Astrocyte (in vitro differentiated cells and primary cell): ENCODE data around the gene TOMM22. TPM values are rescaled to one million over a fixed set of nuclear protein-coding genes. Genes with fewer than 3 reads are reported as not detected.

ENCODE experiments used
- DNase-seq: peaks from one replicate; pipeline ENCODE4 v3.0.0-alpha.2; 2010; ENCODE audit warnings: low read depth
- FAIRE-seq: peaks from 2 replicates; lab custom pipeline; 2011; peaks lifted over from hg19 to GRCh38; lab: Jason Lieb, UNC
- H2AFZ ChIP-seq: 2 replicates; pipeline ENCODE4 v1.6.0; 2012; ENCODE audit warnings: low read depth, low read length, inconsistent platforms
- H3K27ac ChIP-seq: 2 replicates; pipeline ENCODE4 v1.5.1; 2011; ENCODE audit warnings: low read depth, low read length, inconsistent platforms
- H3K27me3 ChIP-seq: 2 replicates; pipeline ENCODE4 v1.6.0; 2011; ENCODE audit warnings: low read length, inconsistent platforms; ENCODE audit not compliant: insufficient read depth
- H3K36me3 ChIP-seq: 2 replicates; pipeline ENCODE4 v1.5.1; 2011; ENCODE audit warnings: low read length, inconsistent platforms; ENCODE audit not compliant: insufficient read depth
- H3K4me1 ChIP-seq: 2 replicates; pipeline ENCODE4 v1.5.1; 2011; ENCODE audit warnings: low read length, inconsistent platforms; ENCODE audit not compliant: insufficient read depth
- H3K4me2 ChIP-seq: 2 replicates; pipeline ENCODE4 v1.6.0; 2012; ENCODE audit warnings: low read length, inconsistent platforms
- H3K4me3 ChIP-seq: 2 replicates; pipeline ENCODE4 v1.5.1; 2011; ENCODE audit warnings: low read depth, mild to moderate bottlenecking, low read length, inconsistent platforms; ENCODE audit not compliant: insufficient read depth
- H3K79me2 ChIP-seq: 2 replicates; pipeline ENCODE4 v1.6.0; 2012; ENCODE audit warnings: mild to moderate bottlenecking, low read length, inconsistent platforms; ENCODE audit not compliant: insufficient read depth
- H3K9ac ChIP-seq: 2 replicates; pipeline ENCODE4 v1.6.0; 2012; ENCODE audit warnings: mild to moderate bottlenecking, low read length, inconsistent platforms
- H3K9me3 ChIP-seq: 2 replicates; pipeline ENCODE4 v1.5.1; 2012; ENCODE audit warnings: low read depth, mild to moderate bottlenecking, low read length, inconsistent platforms; ENCODE audit not compliant: insufficient read depth
- H4K20me1 ChIP-seq: 2 replicates; pipeline ENCODE4 v1.6.0; 2012; ENCODE audit warnings: low read length, inconsistent platforms; ENCODE audit not compliant: insufficient read depth
- H3K27ac Mint-ChIP-seq: one replicate; pipeline ENCODE4 v1.8.0; 2021; ENCODE audit warnings: mild to moderate bottlenecking, mixed read lengths; ENCODE audit not compliant: unreplicated experiment
- H3K27me3 Mint-ChIP-seq: one replicate; pipeline ENCODE4 v1.8.0; 2021; ENCODE audit warnings: low read depth, mixed read lengths; ENCODE audit not compliant: unreplicated experiment
- H3K36me3 Mint-ChIP-seq: one replicate; pipeline ENCODE4 v1.8.0; 2021; ENCODE audit warnings: low read depth, mixed read lengths; ENCODE audit not compliant: unreplicated experiment
- H3K4me1 Mint-ChIP-seq: one replicate; pipeline ENCODE4 v1.8.0; 2021; ENCODE audit warnings: low read depth, mixed read lengths; ENCODE audit not compliant: unreplicated experiment
- H3K4me3 Mint-ChIP-seq: one replicate; pipeline ENCODE4 v1.8.0; 2021; ENCODE audit warnings: mild to moderate bottlenecking, moderate library complexity, mixed read lengths; ENCODE audit not compliant: unreplicated experiment
- H3K9me3 Mint-ChIP-seq: one replicate; pipeline ENCODE4 v1.8.0; 2021; ENCODE audit warnings: mild to moderate bottlenecking, mixed read lengths; ENCODE audit not compliant: unreplicated experiment
- EZH2 ChIP-seq: IDR thresholded peaks from 2 replicates; pipeline ENCODE4 v1.6.1; 2012; ENCODE audit warnings: mild to moderate bottlenecking, low read length, inconsistent platforms; ENCODE audit not compliant: insufficient read depth
- total RNA-seq: library from RNA; stranded (reverse); gene quantifications from 2 replicates; pipeline ENCODE4 v1.2.1, GENCODE V29; 2021
- TF ChIP-seq, protein P1 (sequence below): IDR thresholded peaks from 2 replicates; pipeline ENCODE4 v1.5.1; 2011; ENCODE audit warnings: low read depth, mild to moderate bottlenecking, inconsistent platforms, low read length, moderate library complexity; ENCODE audit not compliant: insufficient read depth

Gene TOMM22
- total RNA-seq, 1 donor from 2014 or later, result 77.8 TPM

DNA sequence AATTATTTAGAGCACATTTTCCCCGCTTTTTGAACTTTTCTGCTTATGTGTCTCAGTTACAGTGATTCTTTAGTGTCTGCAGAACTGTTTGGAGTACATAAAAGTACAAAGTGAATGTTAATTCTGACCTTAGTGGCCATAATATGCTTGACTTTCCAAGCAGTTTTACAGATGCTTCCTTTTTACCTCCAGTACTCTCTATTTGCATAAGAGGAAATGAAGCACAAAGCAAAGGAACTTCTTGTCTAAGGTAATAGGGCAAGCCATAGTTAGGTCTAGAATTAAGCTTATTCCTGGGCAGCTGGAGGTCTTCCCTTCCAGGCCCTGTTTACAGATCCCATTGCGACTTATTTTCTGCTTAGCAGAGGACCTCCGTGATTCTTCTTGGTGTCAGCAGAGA, 27.5 kb downstream of the TOMM22 start:
- H3K79me2 ChIP-seq, result peaks cover 85% of the 10 kb centered on the region
- H3K9me3 Mint-ChIP-seq, result no peaks in the 10 kb centered on the region
- no peak overlapping the region for H2AFZ ChIP-seq
- H3K27ac ChIP-seq, result no peak overlapping the region
- TF ChIP-seq, protein P1, sequence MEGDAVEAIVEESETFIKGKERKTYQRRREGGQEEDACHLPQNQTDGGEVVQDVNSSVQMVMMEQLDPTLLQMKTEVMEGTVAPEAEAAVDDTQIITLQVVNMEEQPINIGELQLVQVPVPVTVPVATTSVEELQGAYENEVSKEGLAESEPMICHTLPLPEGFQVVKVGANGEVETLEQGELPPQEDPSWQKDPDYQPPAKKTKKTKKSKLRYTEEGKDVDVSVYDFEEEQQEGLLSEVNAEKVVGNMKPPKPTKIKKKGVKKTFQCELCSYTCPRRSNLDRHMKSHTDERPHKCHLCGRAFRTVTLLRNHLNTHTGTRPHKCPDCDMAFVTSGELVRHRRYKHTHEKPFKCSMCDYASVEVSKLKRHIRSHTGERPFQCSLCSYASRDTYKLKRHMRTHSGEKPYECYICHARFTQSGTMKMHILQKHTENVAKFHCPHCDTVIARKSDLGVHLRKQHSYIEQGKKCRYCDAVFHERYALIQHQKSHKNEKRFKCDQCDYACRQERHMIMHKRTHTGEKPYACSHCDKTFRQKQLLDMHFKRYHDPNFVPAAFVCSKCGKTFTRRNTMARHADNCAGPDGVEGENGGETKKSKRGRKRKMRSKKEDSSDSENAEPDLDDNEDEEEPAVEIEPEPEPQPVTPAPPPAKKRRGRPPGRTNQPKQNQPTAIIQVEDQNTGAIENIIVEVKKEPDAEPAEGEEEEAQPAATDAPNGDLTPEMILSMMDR, result no peak
- no peak for TF ChIP-seq EZH2
- H3K4me1 Mint-ChIP-seq, result peaks cover 45% of the 10 kb centered on the region
- H3K36me3 ChIP-seq, result peaks cover 3% of the 10 kb centered on the region
- H3K4me2 ChIP-seq, result no peak overlapping the region
- DNase-seq (no peak), FAIRE-seq (no peak)
- peaks cover 77% of the 10 kb centered on the region for H4K20me1 ChIP-seq
- H3K27ac Mint-ChIP-seq, result no peak overlapping the region
- no peak overlapping the region for H3K9ac ChIP-seq
- no peak overlapping the region for H3K4me3 ChIP-seq
- peaks cover 20% of the 10 kb centered on the region for H3K4me1 ChIP-seq
- H3K36me3 Mint-ChIP-seq, result peaks cover 24% of the 10 kb centered on the region
- no peaks in the 10 kb centered on the region for H3K27me3 Mint-ChIP-seq
- no peaks in the 10 kb centered on the region for H3K9me3 ChIP-seq
- H3K27me3 ChIP-seq, result no peaks in the 10 kb centered on the region
- H3K4me3 Mint-ChIP-seq, result no peak overlapping the region

- no peaks in the 10 kb centered on the region for H3K9me3 Mint-ChIP-seq
- DNase-seq, result no peak
- no peak overlapping the region for H3K4me3 Mint-ChIP-seq
- Histone ChIP-seq H3K9ac (no peak overlapping the region), H3K79me2 (peaks cover 95% of the 10 kb centered on the region), H3K4me3 (no peak overlapping the region), H3K4me1 (peaks cover 14% of the 10 kb centered on the region), H3K9me3 (no peaks in the 10 kb centered on the region), H3K36me3 (peaks cover 3% of the 10 kb centered on the region), H4K20me1 (peaks cover 88% of the 10 kb centered on the region), H3K4me2 (no peak overlapping the region), H3K27ac (no peak overlapping the region), H3K27me3 (no peaks in the 10 kb centered on the region), H2AFZ (no peak overlapping the region)
- no peak overlapping the region for H3K27ac Mint-ChIP-seq
- no peaks in the 10 kb centered on the region for H3K27me3 Mint-ChIP-seq
- peaks cover 32% of the 10 kb centered on the region for H3K36me3 Mint-ChIP-seq
- TF ChIP-seq EZH2, result no peak
- TF ChIP-seq, protein P1, result no peak
- FAIRE-seq, result no peak
- H3K4me1 Mint-ChIP-seq, result peaks cover 54% of the 10 kb centered on the region
Observed at GRCh38 chr22:38710351-38710750, 28.6 kb downstream of the TOMM22 start.

GRCh38 chr22:38710866-38711265, 29.1 kb downstream of the TOMM22 start:
- Mint-ChIP-seq H3K36me3 (peaks cover 36% of the 10 kb centered on the region), H3K4me3 (no peak overlapping the region), H3K9me3 (no peaks in the 10 kb centered on the region), H3K27ac (no peak overlapping the region), H3K4me1 (peaks cover 53% of the 10 kb centered on the region), H3K27me3 (no peaks in the 10 kb centered on the region)
- H2AFZ ChIP-seq, result no peak overlapping the region
- H3K27me3 ChIP-seq, result no peaks in the 10 kb centered on the region
- H3K9ac ChIP-seq, result no peak overlapping the region
- H3K4me2 ChIP-seq, result no peak overlapping the region
- peaks cover 93% of the 10 kb centered on the region for H4K20me1 ChIP-seq
- H3K36me3 ChIP-seq, result peaks cover 3% of the 10 kb centered on the region
- no peaks in the 10 kb centered on the region for H3K9me3 ChIP-seq
- no peak overlapping the region for H3K27ac ChIP-seq
- peaks cover 100% of the 10 kb centered on the region for H3K79me2 ChIP-seq
- H3K4me1 ChIP-seq, result peaks cover 14% of the 10 kb centered on the region
- no peak for TF ChIP-seq EZH2
- TF ChIP-seq, protein P1, result no peak
- H3K4me3 ChIP-seq, result no peak overlapping the region
- no peak for FAIRE-seq
- DNase-seq, result no peak
